WTC11 (cell line): ENCODE measurements around the gene RAMP3. TPM values are rescaled to one million over a fixed set of nuclear protein-coding genes. Genes with fewer than 3 reads are reported as not detected.

Experiments used
- ATAC-seq: fragments of 200-7000 bp; cut with Tn5 transposase; 2 replicates; pipeline ENCODE4 v1.10.0; 2021; ENCODE audit warnings: mild to moderate bottlenecking, moderate library complexity
- CTCF ChIA-PET: fragments of 300-600 bp; sonication (Branson Sonifier 250); formaldehyde crosslinking; loops from one replicate; lab custom pipeline; 2021; ENCODE audit warnings: antibody characterized with exemption; lab: Charles Lee
- POLR2A ChIA-PET: fragments of 350-600 bp; sonication (Branson Sonifier 250); formaldehyde crosslinking; loops from one replicate; lab custom pipeline; 2021; ENCODE audit warnings: antibody characterized with exemption; lab: Charles Lee
- DNase-seq: peaks from one replicate; pipeline ENCODE4 v3.0.0; 2021; ENCODE audit warnings: low spot score
- H3K27ac Mint-ChIP-seq: 2 replicates; pipeline ENCODE4 v1.8.0; 2021; ENCODE audit warnings: mixed read lengths
- H3K27me3 Mint-ChIP-seq: 2 replicates; pipeline ENCODE4 v1.8.0; 2021; ENCODE audit warnings: low read depth, mild to moderate bottlenecking, moderate library complexity, mixed read lengths
- H3K36me3 Mint-ChIP-seq: 2 replicates; pipeline ENCODE4 v1.8.0; 2021; ENCODE audit warnings: mixed read lengths
- H3K4me1 Mint-ChIP-seq: 2 replicates; pipeline ENCODE4 v1.8.0; 2022; ENCODE audit warnings: mixed read lengths
- H3K4me3 Mint-ChIP-seq: 2 replicates; pipeline ENCODE4 v1.8.0; 2021; ENCODE audit warnings: mild to moderate bottlenecking, moderate library complexity, mixed read lengths
- H3K9me3 Mint-ChIP-seq: 2 replicates; pipeline ENCODE4 v1.8.0; 2021; ENCODE audit warnings: mixed read lengths
- AFF4 ChIP-seq: sonication (generic); formaldehyde crosslinking; IDR thresholded peaks from 2 replicates; pipeline ENCODE4 v1.8.1; 2023; ENCODE audit warnings: mild to moderate bottlenecking, missing genetic modification reagents, borderline replicate concordance
- ATF2 ChIP-seq: sonication (generic); formaldehyde crosslinking; IDR thresholded peaks from 2 replicates; pipeline ENCODE4 v1.8.1; 2022; ENCODE audit warnings: low read depth, missing genetic modification reagents, borderline replicate concordance
- CBFB ChIP-seq: sonication (generic); formaldehyde crosslinking; IDR thresholded peaks from 2 replicates; pipeline ENCODE4 v1.8.1; 2022; ENCODE audit warnings: mild to moderate bottlenecking, low read depth, missing genetic modification reagents
- CREB1 ChIP-seq: sonication (generic); formaldehyde crosslinking; IDR thresholded peaks from 2 replicates; pipeline ENCODE4 v1.8.0; 2023; ENCODE audit warnings: mild to moderate bottlenecking, missing genetic modification reagents
- E2F1 ChIP-seq: sonication (generic); formaldehyde crosslinking; IDR thresholded peaks from 2 replicates; pipeline ENCODE4 v1.8.0; 2022; ENCODE audit warnings: mild to moderate bottlenecking, missing genetic modification reagents
- ELF4 ChIP-seq: sonication (generic); formaldehyde crosslinking; IDR thresholded peaks from 2 replicates; pipeline ENCODE4 v1.8.1; 2022; ENCODE audit warnings: low read depth, mild to moderate bottlenecking, moderate library complexity, missing genetic modification reagents
- EMX1 ChIP-seq: fragments of 250-450 bp; sonication (Bioruptor Pico); IDR thresholded peaks from 2 replicates; pipeline ENCODE4 v1.8.0; 2021; ENCODE audit warnings: mild to moderate bottlenecking
- ERG ChIP-seq: fragments of 250-450 bp; sonication (Bioruptor Pico); IDR thresholded peaks from 2 replicates; pipeline ENCODE4 v1.8.0; 2021; ENCODE audit warnings: mild to moderate bottlenecking
- NFYB ChIP-seq: sonication (generic); formaldehyde crosslinking; conservative IDR thresholded peaks from 2 replicates; pipeline ENCODE4 v1.8.0; 2022; ENCODE audit warnings: low read depth, missing genetic modification reagents
- NR3C1 ChIP-seq: sonication (generic); formaldehyde crosslinking; conservative IDR thresholded peaks from 2 replicates; pipeline ENCODE4 v1.8.1; 2023; ENCODE audit warnings: low read depth, mild to moderate bottlenecking, missing genetic modification reagents
- OVOL2 ChIP-seq: fragments of 250-450 bp; sonication (Bioruptor Pico); IDR thresholded peaks from 2 replicates; pipeline ENCODE4 v1.9.0; 2021; ENCODE audit warnings: mild to moderate bottlenecking, borderline replicate concordance
- PRDM15 ChIP-seq: sonication (generic); formaldehyde crosslinking; IDR thresholded peaks from 2 replicates; pipeline ENCODE4 v1.8.0; 2022; ENCODE audit warnings: missing genetic modification reagents
- RORB ChIP-seq: fragments of 250-450 bp; sonication (Bioruptor Pico); IDR thresholded peaks from 2 replicates; pipeline ENCODE4 v1.9.0; 2021; ENCODE audit warnings: mild to moderate bottlenecking
- SMAD4 ChIP-seq: sonication (generic); formaldehyde crosslinking; IDR thresholded peaks from 2 replicates; pipeline ENCODE4 v1.8.0; 2022; ENCODE audit warnings: mild to moderate bottlenecking, missing genetic modification reagents
- ZBTB43 ChIP-seq: sonication (generic); formaldehyde crosslinking; IDR thresholded peaks from 2 replicates; pipeline ENCODE4 v1.8.1; 2023; ENCODE audit warnings: mild to moderate bottlenecking, missing genetic modification reagents
- ZMAT4 ChIP-seq: fragments of 250-450 bp; sonication (Bioruptor Pico); IDR thresholded peaks from 2 replicates; pipeline ENCODE4 v1.9.0; 2021; ENCODE audit warnings: mild to moderate bottlenecking
- ZNF121 ChIP-seq: sonication (generic); formaldehyde crosslinking; IDR thresholded peaks from 2 replicates; pipeline ENCODE4 v1.8.0; 2023; ENCODE audit warnings: missing genetic modification reagents
- ZNF263 ChIP-seq: sonication (generic); formaldehyde crosslinking; IDR thresholded peaks from 2 replicates; pipeline ENCODE4 v1.8.1; 2022; ENCODE audit warnings: low read depth, mild to moderate bottlenecking, moderate library complexity, missing genetic modification reagents
- ZNF396 ChIP-seq: fragments of 250-450 bp; sonication (Bioruptor Pico); IDR thresholded peaks from 2 replicates; pipeline ENCODE4 v1.8.0; 2021; ENCODE audit warnings: mild to moderate bottlenecking, moderate library complexity, borderline replicate concordance
- total RNA-seq: library from RNA; stranded (reverse); gene quantifications from 3 replicates; pipeline ENCODE4 v1.2.3, GENCODE V29; 2021

The RAMP3 gene
- total RNA-seq, 1 experiment from 2014 or later: 0.85 TPM

- no peak for TF ChIP-seq E2F1 (CRISPR knock-in tag)
- no peak for TF ChIP-seq ZBTB43 (CRISPR knock-in tag)
- TF ChIP-seq EMX1 (CRISPR knock-in tag): no peak
- TF ChIP-seq ZNF121 (CRISPR knock-in tag): no peak
- no peak for TF ChIP-seq ELF4 (CRISPR knock-in tag)
- no peak for TF ChIP-seq ZMAT4 (CRISPR knock-in tag)
- TF ChIP-seq ATF2: no peak
- no peak for TF ChIP-seq SMAD4
- TF ChIP-seq CBFB (CRISPR knock-in tag): no peak
- TF ChIP-seq NFYB (CRISPR knock-in tag): no peak
- no peak for TF ChIP-seq AFF4 (CRISPR knock-in tag)
- no peak for TF ChIP-seq RORB (CRISPR knock-in tag)
- TF ChIP-seq CREB1: no peak
- no peak for TF ChIP-seq OVOL2 (CRISPR knock-in tag)
- TF ChIP-seq NR3C1 (CRISPR knock-in tag): no peak
- no peaks in the 10 kb centered on the region for H3K36me3 Mint-ChIP-seq
- H3K9me3 Mint-ChIP-seq: 0 out of 2 replicates have a peak, but pooled peaks cover 7% of the 10 kb centered on the region
- H3K27me3 Mint-ChIP-seq: peaks cover 2% of the 10 kb centered on the region; the same call in 1 of the 2 replicates
- no peak overlapping the region for H3K4me3 Mint-ChIP-seq
- CTCF ChIA-PET: interaction anchor here (1.1 kb wide), 1 partner anchor 13 kb away, joined by 4 read pairs; no protein-coding TSS in a partner anchor
- POLR2A ChIA-PET: no interaction called here
- no peak overlapping the region for H3K27ac Mint-ChIP-seq
- H3K4me1 Mint-ChIP-seq: no peaks in the 10 kb centered on the region
- DNase-seq (no peak), ATAC-seq (no peak; the same call in none of the 2 replicates)
These were observed 33.0 kb downstream of the RAMP3 start for GRCh38 chr7:45190406-45191165.

GRCh38 chr7:45191396-45191795 lies 33.8 kb downstream of the RAMP3 start:
- peaks cover 2% of the 10 kb centered on the region; the same call in 1 of the 2 replicates for H3K27me3 Mint-ChIP-seq
- ATAC-seq (no peak), DNase-seq (no peak)
- no peak overlapping the region for H3K27ac Mint-ChIP-seq
- H3K4me1 Mint-ChIP-seq: no peaks in the 10 kb centered on the region
- no peaks in the 10 kb centered on the region for H3K36me3 Mint-ChIP-seq
- no peak overlapping the region for H3K4me3 Mint-ChIP-seq
- 0 out of 2 replicates have a peak, but pooled peaks cover 7% of the 10 kb centered on the region for H3K9me3 Mint-ChIP-seq
- CTCF ChIA-PET: no interaction called here
- POLR2A ChIA-PET: no interaction called here
- no peak for TF ChIP-seq ERG (CRISPR knock-in tag)
- no peak for TF ChIP-seq ZNF396 (CRISPR knock-in tag)
- no peak for TF ChIP-seq ZNF263 (CRISPR knock-in tag)
- no peak for TF ChIP-seq PRDM15 (CRISPR knock-in tag)
- TF ChIP-seq ZMAT4 (CRISPR knock-in tag): no peak
